HepG2 (cell line): Measurements from ENCODE around the gene GHRL. TPM values are rescaled to one million over a fixed set of nuclear protein-coding genes. Genes with fewer than 3 reads are reported as not detected.

Experiments used
- FLYWCH1 ChIP-seq: sonication (generic); formaldehyde crosslinking; IDR thresholded peaks from 2 replicates; pipeline ENCODE4 v1.8.1; 2023; ENCODE audit warnings: mild to moderate bottlenecking, missing genetic modification reagents
- KDM1A ChIP-seq: IDR thresholded peaks from 2 replicates; pipeline ENCODE4 v1.6.1; 2016; ENCODE audit warnings: missing compliant biosample characterization
- KLF16 ChIP-seq, 2 experiments: sonication (generic) in 1 of 2; formaldehyde crosslinking in 1 of 2; IDR thresholded peaks; 2 replicates each; pipeline versions ENCODE4 v1.6.1 to v1.8.0; 2016 to 2023; ENCODE audit warnings: missing genetic modification reagents in 2 of 2, missing compliant biosample characterization in 1 of 2
- POLR2A ChIP-seq, 2 experiments: IDR thresholded peaks; 2 replicates each; pipeline ENCODE4 v1.6.1; 2011; ENCODE audit warnings: low read depth in 2 of 2, low read length in 2 of 2, mild to moderate bottlenecking in 1 of 2, moderate library complexity in 1 of 2; ENCODE audit not compliant: insufficient read depth in 1 of 2
- SETDB1 ChIP-seq: sonication (generic); formaldehyde crosslinking; IDR thresholded peaks from 2 replicates; pipeline ENCODE4 v1.5.1; 2020; ENCODE audit warnings: missing genetic modification reagents, mild to moderate bottlenecking, borderline replicate concordance
- U2AF2 ChIP-seq: fragments of 200-400 bp; formaldehyde crosslinking; IDR thresholded peaks from 2 replicates; pipeline ENCODE4 v1.6.1; 2017; ENCODE audit warnings: low read depth, mild to moderate bottlenecking, low read length
- ZC3H4 ChIP-seq: sonication (generic); formaldehyde crosslinking; IDR thresholded peaks from 2 replicates; pipeline ENCODE4 v1.4.0; 2020; ENCODE audit warnings: missing genetic modification reagents, borderline replicate concordance
- ZNF121 ChIP-seq: sonication (generic); formaldehyde crosslinking; IDR thresholded peaks from 2 replicates; pipeline ENCODE4 v1.5.0; 2020; ENCODE audit warnings: mild to moderate bottlenecking, missing genetic modification reagents
- ZNF605 ChIP-seq: sonication (generic); formaldehyde crosslinking; IDR thresholded peaks from 2 replicates; pipeline ENCODE4 v1.8.0; 2022; ENCODE audit warnings: mild to moderate bottlenecking, missing genetic modification reagents
- ZNF607 ChIP-seq: sonication (generic); formaldehyde crosslinking; IDR thresholded peaks from 2 replicates; pipeline ENCODE4 v1.5.1; 2020; ENCODE audit warnings: missing genetic modification reagents, mild to moderate bottlenecking, borderline replicate concordance
- polyA plus RNA-seq, 8 experiments: library from polyadenylated mRNA; depleted of rRNA in 3 of 8; stranded (reverse) in 7 of 8; unstranded in 1 of 8; fragments of >200 nt; fragmentation: Illumina TruSeq in 4 of 8; extraction: Trizol in 4 of 8; gene quantifications; 2 replicates each; pipeline versions ENCODE4 v1.2.1 to v1.2.3, GENCODE V29; 2011 to 2016; ENCODE audit warnings: low read depth in 4 of 8, missing spikeins in 1 of 8, mixed read lengths in 1 of 8; ENCODE audit not compliant: insufficient read depth in 1 of 8
- total RNA-seq, 5 experiments: library from RNA; depleted of rRNA; stranded (reverse); fragments of >200 nt; fragmentation: Illumina TruSeq; extraction: Trizol; gene quantifications; 2 replicates each; pipeline ENCODE4 v1.2.3, GENCODE V29; 2016; ENCODE audit warnings: low read depth in 1 of 5
- TF ChIP-seq, protein P1 (sequence below): sonication (generic); formaldehyde crosslinking; IDR thresholded peaks from 2 replicates; pipeline ENCODE4 v1.4.0; 2020; ENCODE audit warnings: missing genetic modification reagents, mild to moderate bottlenecking, borderline replicate concordance
- TF ChIP-seq, protein P2 (sequence below): sonication (generic); formaldehyde crosslinking; IDR thresholded peaks from 2 replicates; pipeline ENCODE4 v1.5.1; 2020; ENCODE audit warnings: mild to moderate bottlenecking, missing genetic modification reagents, moderate library complexity
- TF ChIP-seq, protein P3 (sequence below): sonication (generic); formaldehyde crosslinking; IDR thresholded peaks from 2 replicates; pipeline ENCODE4 v1.4.0; 2020; ENCODE audit warnings: mild to moderate bottlenecking, missing genetic modification reagents, borderline replicate concordance
- TF ChIP-seq, protein P4 (sequence below): sonication (generic); formaldehyde crosslinking; IDR thresholded peaks from 2 replicates; pipeline ENCODE4 v1.9.0; 2022; ENCODE audit warnings: missing genetic modification reagents, mild to moderate bottlenecking, borderline replicate concordance

GHRL gene
- total and polyA plus RNA-seq, 2 of the 13 experiments (the other 11 are each of a cell fraction or from before 2014, with no cell fraction given), result 0.09 TPM; not detected in 1

DNA sequence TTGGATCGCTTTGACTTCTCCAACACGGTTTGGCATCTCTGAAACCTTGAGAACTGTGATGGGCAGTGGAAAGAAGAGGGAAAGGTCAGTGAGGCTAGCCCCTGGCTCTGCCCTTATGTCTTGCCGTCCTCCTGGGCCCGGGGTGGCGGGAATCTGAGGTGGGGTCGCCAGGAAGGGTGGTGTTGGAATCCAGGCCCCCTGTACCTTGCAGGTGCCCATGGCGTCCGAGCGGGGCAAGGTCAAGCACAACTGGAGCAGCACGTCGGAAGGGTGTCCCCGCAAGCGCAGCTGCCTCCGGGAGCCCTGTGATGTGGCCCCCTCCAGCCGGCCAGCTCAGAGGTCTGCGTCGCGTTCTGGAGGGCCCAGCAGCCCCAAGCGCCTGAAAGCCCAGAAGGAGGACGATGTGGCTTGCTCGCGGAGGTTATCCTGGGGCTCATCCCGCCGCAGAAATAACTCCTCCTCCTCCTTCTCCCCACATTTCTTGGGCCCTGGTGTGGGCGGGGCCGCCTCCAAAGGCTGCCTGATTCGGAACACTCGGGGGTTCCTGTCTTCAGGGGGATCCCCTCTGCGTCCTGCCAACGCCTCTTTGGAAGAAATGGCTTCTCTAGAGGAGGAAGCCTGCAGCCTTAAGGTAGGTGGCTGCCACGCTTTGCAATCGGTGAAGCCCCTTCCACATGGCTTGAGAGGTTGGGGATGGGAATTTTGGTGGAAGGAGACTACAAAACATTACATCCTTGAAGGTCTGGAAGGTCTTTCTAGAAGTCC, 43.6 kb downstream of the GHRL start (continued):
- TF ChIP-seq ZC3H4, result no peak; the same call in 1 of the 2 replicates
- TF ChIP-seq KLF16 (CRISPR knock-in tag; IDR thresholded peaks at IDR 0.05), result 0 out of 4 replicates have a peak, but pooled peaks of 1 of the 2 experiments have one; percentile 10
- peak; percentile 41 for TF ChIP-seq ZNF605 (CRISPR knock-in tag)
- 0 out of 4 replicates have a peak, but pooled peaks of 1 of the 2 experiments have one; percentile 10 for TF ChIP-seq POLR2A (IDR thresholded peaks at IDR 0.05; ENCODE audit: insufficient read depth in 1 of 2, low read depth in 2 of 2, low read length in 2 of 2)
- TF ChIP-seq U2AF2, result no peak
- TF ChIP-seq ZNF607 (CRISPR knock-in tag), result peak; percentile 26; the same call in 1 of the 2 replicates
- no peak for TF ChIP-seq FLYWCH1 (CRISPR knock-in tag)
- TF ChIP-seq, protein P1, sequence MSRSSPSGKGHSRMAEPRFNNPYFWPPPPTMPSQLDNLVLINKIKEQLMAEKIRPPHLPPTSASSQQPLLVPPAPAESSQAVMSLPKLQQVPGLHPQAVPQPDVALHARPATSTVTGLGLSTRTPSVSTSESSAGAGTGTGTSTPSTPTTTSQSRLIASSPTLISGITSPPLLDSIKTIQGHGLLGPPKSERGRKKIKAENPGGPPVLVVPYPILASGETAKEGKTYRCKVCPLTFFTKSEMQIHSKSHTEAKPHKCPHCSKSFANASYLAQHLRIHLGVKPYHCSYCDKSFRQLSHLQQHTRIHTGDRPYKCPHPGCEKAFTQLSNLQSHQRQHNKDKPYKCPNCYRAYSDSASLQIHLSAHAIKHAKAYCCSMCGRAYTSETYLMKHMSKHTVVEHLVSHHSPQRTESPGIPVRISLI, result 0 out of 2 replicates have a peak, but pooled peaks have one; percentile 15
- TF ChIP-seq, protein P2, sequence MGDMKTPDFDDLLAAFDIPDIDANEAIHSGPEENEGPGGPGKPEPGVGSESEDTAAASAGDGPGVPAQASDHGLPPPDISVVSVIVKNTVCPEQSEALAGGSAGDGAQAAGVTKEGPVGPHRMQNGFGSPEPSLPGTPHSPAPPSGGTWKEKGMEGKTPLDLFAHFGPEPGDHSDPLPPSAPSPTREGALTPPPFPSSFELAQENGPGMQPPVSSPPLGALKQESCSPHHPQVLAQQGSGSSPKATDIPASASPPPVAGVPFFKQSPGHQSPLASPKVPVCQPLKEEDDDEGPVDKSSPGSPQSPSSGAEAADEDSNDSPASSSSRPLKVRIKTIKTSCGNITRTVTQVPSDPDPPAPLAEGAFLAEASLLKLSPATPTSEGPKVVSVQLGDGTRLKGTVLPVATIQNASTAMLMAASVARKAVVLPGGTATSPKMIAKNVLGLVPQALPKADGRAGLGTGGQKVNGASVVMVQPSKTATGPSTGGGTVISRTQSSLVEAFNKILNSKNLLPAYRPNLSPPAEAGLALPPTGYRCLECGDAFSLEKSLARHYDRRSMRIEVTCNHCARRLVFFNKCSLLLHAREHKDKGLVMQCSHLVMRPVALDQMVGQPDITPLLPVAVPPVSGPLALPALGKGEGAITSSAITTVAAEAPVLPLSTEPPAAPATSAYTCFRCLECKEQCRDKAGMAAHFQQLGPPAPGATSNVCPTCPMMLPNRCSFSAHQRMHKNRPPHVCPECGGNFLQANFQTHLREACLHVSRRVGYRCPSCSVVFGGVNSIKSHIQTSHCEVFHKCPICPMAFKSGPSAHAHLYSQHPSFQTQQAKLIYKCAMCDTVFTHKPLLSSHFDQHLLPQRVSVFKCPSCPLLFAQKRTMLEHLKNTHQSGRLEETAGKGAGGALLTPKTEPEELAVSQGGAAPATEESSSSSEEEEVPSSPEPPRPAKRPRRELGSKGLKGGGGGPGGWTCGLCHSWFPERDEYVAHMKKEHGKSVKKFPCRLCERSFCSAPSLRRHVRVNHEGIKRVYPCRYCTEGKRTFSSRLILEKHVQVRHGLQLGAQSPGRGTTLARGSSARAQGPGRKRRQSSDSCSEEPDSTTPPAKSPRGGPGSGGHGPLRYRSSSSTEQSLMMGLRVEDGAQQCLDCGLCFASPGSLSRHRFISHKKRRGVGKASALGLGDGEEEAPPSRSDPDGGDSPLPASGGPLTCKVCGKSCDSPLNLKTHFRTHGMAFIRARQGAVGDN, result peak; percentile 52; the same call in 1 of the 2 replicates
- no peak for TF ChIP-seq ZNF121 (CRISPR knock-in tag)
- TF ChIP-seq, protein P3, sequence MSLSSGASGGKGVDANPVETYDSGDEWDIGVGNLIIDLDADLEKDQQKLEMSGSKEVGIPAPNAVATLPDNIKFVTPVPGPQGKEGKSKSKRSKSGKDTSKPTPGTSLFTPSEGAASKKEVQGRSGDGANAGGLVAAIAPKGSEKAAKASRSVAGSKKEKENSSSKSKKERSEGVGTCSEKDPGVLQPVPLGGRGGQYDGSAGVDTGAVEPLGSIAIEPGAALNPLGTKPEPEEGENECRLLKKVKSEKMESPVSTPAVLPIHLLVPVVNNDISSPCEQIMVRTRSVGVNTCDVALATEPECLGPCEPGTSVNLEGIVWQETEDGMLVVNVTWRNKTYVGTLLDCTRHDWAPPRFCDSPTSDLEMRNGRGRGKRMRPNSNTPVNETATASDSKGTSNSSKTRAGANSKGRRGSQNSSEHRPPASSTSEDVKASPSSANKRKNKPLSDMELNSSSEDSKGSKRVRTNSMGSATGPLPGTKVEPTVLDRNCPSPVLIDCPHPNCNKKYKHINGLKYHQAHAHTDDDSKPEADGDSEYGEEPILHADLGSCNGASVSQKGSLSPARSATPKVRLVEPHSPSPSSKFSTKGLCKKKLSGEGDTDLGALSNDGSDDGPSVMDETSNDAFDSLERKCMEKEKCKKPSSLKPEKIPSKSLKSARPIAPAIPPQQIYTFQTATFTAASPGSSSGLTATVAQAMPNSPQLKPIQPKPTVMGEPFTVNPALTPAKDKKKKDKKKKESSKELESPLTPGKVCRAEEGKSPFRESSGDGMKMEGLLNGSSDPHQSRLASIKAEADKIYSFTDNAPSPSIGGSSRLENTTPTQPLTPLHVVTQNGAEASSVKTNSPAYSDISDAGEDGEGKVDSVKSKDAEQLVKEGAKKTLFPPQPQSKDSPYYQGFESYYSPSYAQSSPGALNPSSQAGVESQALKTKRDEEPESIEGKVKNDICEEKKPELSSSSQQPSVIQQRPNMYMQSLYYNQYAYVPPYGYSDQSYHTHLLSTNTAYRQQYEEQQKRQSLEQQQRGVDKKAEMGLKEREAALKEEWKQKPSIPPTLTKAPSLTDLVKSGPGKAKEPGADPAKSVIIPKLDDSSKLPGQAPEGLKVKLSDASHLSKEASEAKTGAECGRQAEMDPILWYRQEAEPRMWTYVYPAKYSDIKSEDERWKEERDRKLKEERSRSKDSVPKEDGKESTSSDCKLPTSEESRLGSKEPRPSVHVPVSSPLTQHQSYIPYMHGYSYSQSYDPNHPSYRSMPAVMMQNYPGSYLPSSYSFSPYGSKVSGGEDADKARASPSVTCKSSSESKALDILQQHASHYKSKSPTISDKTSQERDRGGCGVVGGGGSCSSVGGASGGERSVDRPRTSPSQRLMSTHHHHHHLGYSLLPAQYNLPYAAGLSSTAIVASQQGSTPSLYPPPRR, result no peak
- no peak for TF ChIP-seq SETDB1
- no peak for TF ChIP-seq KDM1A
- TF ChIP-seq, protein P4, sequence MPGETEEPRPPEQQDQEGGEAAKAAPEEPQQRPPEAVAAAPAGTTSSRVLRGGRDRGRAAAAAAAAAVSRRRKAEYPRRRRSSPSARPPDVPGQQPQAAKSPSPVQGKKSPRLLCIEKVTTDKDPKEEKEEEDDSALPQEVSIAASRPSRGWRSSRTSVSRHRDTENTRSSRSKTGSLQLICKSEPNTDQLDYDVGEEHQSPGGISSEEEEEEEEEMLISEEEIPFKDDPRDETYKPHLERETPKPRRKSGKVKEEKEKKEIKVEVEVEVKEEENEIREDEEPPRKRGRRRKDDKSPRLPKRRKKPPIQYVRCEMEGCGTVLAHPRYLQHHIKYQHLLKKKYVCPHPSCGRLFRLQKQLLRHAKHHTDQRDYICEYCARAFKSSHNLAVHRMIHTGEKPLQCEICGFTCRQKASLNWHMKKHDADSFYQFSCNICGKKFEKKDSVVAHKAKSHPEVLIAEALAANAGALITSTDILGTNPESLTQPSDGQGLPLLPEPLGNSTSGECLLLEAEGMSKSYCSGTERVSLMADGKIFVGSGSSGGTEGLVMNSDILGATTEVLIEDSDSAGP, result peak; percentile 33; the same call in 1 of the 2 replicates
